PFSK-1 (cell line): ENCODE measurements around the gene SHCBP1L.

Experiments
- FOXP2 ChIP-seq: optimal IDR thresholded peaks from 2 replicates; pipeline ENCODE3; 2011; ENCODE audit warnings: borderline replicate concordance, control low read depth, inconsistent platforms; ENCODE audit not compliant: insufficient read depth; ENCODE audit errors: extremely low read length, extremely low read depth
- POLR2AphosphoS5 ChIP-seq: IDR thresholded peaks from 2 replicates; pipeline ENCODE4 v1.6.1; 2012; ENCODE audit warnings: low read depth, mild to moderate bottlenecking, control low read depth, low read length, moderate library complexity
- REST ChIP-seq, 2 experiments: IDR thresholded peaks; 2 replicates each; pipeline versions ENCODE4 v1.6.1 to v1.8.0; 2011 to 2012; ENCODE audit warnings: low read depth in 2 of 2, low read length in 2 of 2, control low read depth in 1 of 2, inconsistent platforms in 1 of 2, mild to moderate bottlenecking in 1 of 2, moderate library complexity in 1 of 2; ENCODE audit not compliant: insufficient read depth in 1 of 2
- SIN3A ChIP-seq: IDR thresholded peaks from 2 replicates; pipeline ENCODE4 v1.6.1; 2012; ENCODE audit warnings: mild to moderate bottlenecking, low read length, moderate library complexity, borderline replicate concordance; ENCODE audit not compliant: insufficient read depth
- TAF1 ChIP-seq: IDR thresholded peaks from 2 replicates; pipeline ENCODE4 v1.6.1; 2012; ENCODE audit warnings: low read length, control low read depth, borderline replicate concordance; ENCODE audit not compliant: insufficient read depth

DNA sequence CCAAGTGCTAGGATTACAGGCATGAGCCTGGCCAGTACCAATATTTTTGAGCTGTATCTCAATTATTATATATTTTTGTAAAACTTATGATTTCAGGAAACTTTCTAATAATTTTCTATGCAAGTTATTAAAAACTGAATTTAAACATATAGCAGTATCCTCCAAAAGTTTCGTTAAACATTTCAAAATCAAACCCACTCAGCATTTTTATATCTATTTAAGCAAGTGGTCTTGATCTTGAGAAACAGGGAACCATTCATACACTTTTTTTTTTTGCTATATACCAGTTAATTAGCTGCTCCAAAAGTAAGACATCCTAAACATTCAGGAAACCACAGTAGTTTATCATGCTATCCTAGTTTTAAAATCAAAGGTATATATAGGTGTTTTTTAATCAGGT, 22.0 kb downstream of the SHCBP1L start:
- TF ChIP-seq REST (IDR thresholded peaks at IDR 0.05; ENCODE audit: insufficient read depth in 1 of 2, low read depth in 2 of 2, low read length in 2 of 2) (no peak), POLR2AphosphoS5 (no peak), TAF1 (no peak), SIN3A (no peak), FOXP2 (no peak)
